Activated CD4-positive, alpha-beta T cell treated with anti-CD3 and anti-CD28 coated beads, Interleukin-2, Interleukin-4, amounts not matched to agents 100 ng/mL and 50 ng/mL, durations not matched to agents 16 hours and 8 hours (primary cell): Measurements from ENCODE around the gene ZNF808.
A peak's percentile ranks its signal among the peaks of the same experiment; 100 is the strongest.
"Not testable (repeated sequence)": the region's sequence is repeated elsewhere in the genome, so short reads cannot be mapped to it uniquely, and the experiment has no call there.

ENCODE experiments used
- DNase-seq: peaks from one replicate; pipeline ENCODE4 v3.0.0-alpha.2; 2020; ENCODE audit warnings: low spot score

Gene ZNF808

GRCh38 chr19:52536448-52536800, 9.0 kb downstream of the ZNF808 start:
- peak; percentile 32 for DNase-seq

GRCh38 chr19:52538815-52539214, 11.3 kb downstream of the ZNF808 start:
- DNase-seq, result not testable (repeated sequence)

GRCh38 chr19:52541176-52541575, 13.7 kb downstream of the ZNF808 start:
- DNase-seq, result not testable (repeated sequence)

- DNase-seq, result no peak
Observed at GRCh38 chr19:52541608-52542007, 14.1 kb downstream of the ZNF808 start.

- DNase-seq, result not testable (repeated sequence)
Observed at GRCh38 chr19:52542541-52542940, 15.1 kb downstream of the ZNF808 start.

- DNase-seq, result peak; percentile 58
Observed at GRCh38 chr19:52542984-52543664, 15.7 kb downstream of the ZNF808 start.

GRCh38 chr19:52554216-52554971, 26.9 kb downstream of the ZNF808 start:
- DNase-seq, result no peak

GRCh38 chr19:52557231-52557995, 29.9 kb downstream of the ZNF808 start:
- no peak for DNase-seq

- DNase-seq, result not testable (repeated sequence)
Observed at GRCh38 chr19:52558732-52559445, 31.4 kb downstream of the ZNF808 start.

GRCh38 chr19:52561611-52562010, 34.1 kb downstream of the ZNF808 start:
- DNase-seq, result not testable (repeated sequence)

GRCh38 chr19:52566121-52566520, 38.7 kb downstream of the ZNF808 start:
- no peak for DNase-seq

- DNase-seq, result no peak
Observed at GRCh38 chr19:52566588-52566987, 39.1 kb downstream of the ZNF808 start.

- no peak for DNase-seq
Observed at GRCh38 chr19:52567921-52568320, 40.5 kb downstream of the ZNF808 start.

GRCh38 chr19:52569638-52569999, 42.2 kb downstream of the ZNF808 start:
- DNase-seq, result not testable (repeated sequence)

GRCh38 chr19:52570000-52570861, 42.8 kb downstream of the ZNF808 start, which contains the start of gene ZNF701:
TSS of gene ZNF701 (plus strand) at chr19:52570287. CDS start at chr19:52574148, 3,861 bp downstream.
- DNase-seq, result peak; percentile 90

GRCh38 chr19:52584736-52585440, 57.4 kb downstream of the ZNF808 start:
- no peak for DNase-seq

GRCh38 chr19:52585604-52586003, 58.1 kb downstream of the ZNF808 start:
- no peak for DNase-seq

GRCh38 chr19:52590728-52591127, 63.3 kb downstream of the ZNF808 start:
- DNase-seq, result no peak

GRCh38 chr19:52592301-52592700, 64.8 kb downstream of the ZNF808 start:
- DNase-seq, result no peak

GRCh38 chr19:52593441-52593840, 66.0 kb downstream of the ZNF808 start:
- DNase-seq, result not testable (repeated sequence)
